ENCODE data around the gene IFT88. TPM values are rescaled to one million over a fixed set of nuclear protein-coding genes. Genes with fewer than 3 reads are reported as not detected.
A peak's percentile ranks its signal among the peaks of the same experiment; 100 is the strongest.

IFT88 gene
- polyA plus RNA-seq, 1 experiment = 3.8 TPM

GRCh38 chr13:20711301-20712044 lies 144.5 kb downstream of the IFT88 start:
- Histone ChIP-seq H3K36me3 (ENCODE audit: control insufficient read depth, insufficient read depth, low read length) (no peaks in the 10 kb centered on the region), H3K4me3 (ENCODE audit: low read depth, low read length) (no peak overlapping the region), H3K27me3 (ENCODE audit: control insufficient read depth, insufficient read depth, low read length) (no peaks in the 10 kb centered on the region)
- POLR2A ChIA-PET = no interaction called here
- no peak for TF ChIP-seq CTCF (IDR thresholded peaks at IDR 0.05; ENCODE audit: insufficient read depth, low read depth, low read length)
- no peak for DNase-seq (ENCODE audit: low read depth)
- CTCF ChIA-PET = interaction anchor here (0.9 to 4.6 kb wide), 9 partner anchors 10 to 218 kb away, joined by 3 to 26 read pairs (median 3); partner anchors contain the start of gene EEF1AKMT1

- DNase-seq (ENCODE audit: low read depth) = no peak
- H3K36me3 ChIP-seq (ENCODE audit: control insufficient read depth, insufficient read depth, low read length) = no peaks in the 10 kb centered on the region
- POLR2A ChIA-PET = no interaction called here
- TF ChIP-seq CTCF (IDR thresholded peaks at IDR 0.05; ENCODE audit: insufficient read depth, low read depth, low read length) = no peak
- CTCF ChIA-PET = interaction anchor here (1.3 to 3.6 kb wide), 4 partner anchors 10 to 212 kb away, joined by 3 to 23 read pairs (median 17); partner anchors contain the start of gene IL17D
- peaks cover 1% of the 10 kb centered on the region; the same call in 1 of the 2 replicates for H3K27me3 ChIP-seq (ENCODE audit: control insufficient read depth, insufficient read depth, low read length)
- no peak overlapping the region for H3K4me3 ChIP-seq (ENCODE audit: low read depth, low read length)
Observed at GRCh38 chr13:20713014-20713376, 146.0 kb downstream of the IFT88 start.

- CTCF ChIA-PET = interaction anchor here (0.9 to 3.6 kb wide), 6 partner anchors 9 to 219 kb away, joined by 3 to 23 read pairs (median 11); partner anchors contain the start of gene IL17D
Observed at GRCh38 chr13:20713751-20714150, 146.8 kb downstream of the IFT88 start.

GRCh38 chr13:20714161-20714560 lies 147.2 kb downstream of the IFT88 start:
- no peaks in the 10 kb centered on the region for H3K36me3 ChIP-seq (ENCODE audit: control insufficient read depth, insufficient read depth, low read length)
- no peak overlapping the region for H3K4me3 ChIP-seq (ENCODE audit: low read depth, low read length)
- no peak for TF ChIP-seq CTCF (IDR thresholded peaks at IDR 0.05; ENCODE audit: insufficient read depth, low read depth, low read length)
- peaks cover 1% of the 10 kb centered on the region; the same call in 1 of the 2 replicates for H3K27me3 ChIP-seq (ENCODE audit: control insufficient read depth, insufficient read depth, low read length)
- ChIA-PET POLR2A (no interaction called here), CTCF (interaction anchor here (0.9 to 3.6 kb wide), 9 partner anchors 9 to 219 kb away, joined by 3 to 23 read pairs (median 8); partner anchors contain the start of gene IL17D)
- no peak for DNase-seq (ENCODE audit: low read depth)

More at GRCh38 chr13:20713751-20714150, 146.8 kb downstream of the IFT88 start:
- POLR2A ChIA-PET = no interaction called here
- H3K27me3 ChIP-seq (ENCODE audit: control insufficient read depth, insufficient read depth, low read length) = peaks cover 1% of the 10 kb centered on the region; the same call in 1 of the 2 replicates
- DNase-seq (ENCODE audit: low read depth) = peak; percentile 18
- no peaks in the 10 kb centered on the region for H3K36me3 ChIP-seq (ENCODE audit: control insufficient read depth, insufficient read depth, low read length)
- no peak for TF ChIP-seq CTCF (IDR thresholded peaks at IDR 0.05; ENCODE audit: insufficient read depth, low read depth, low read length)
- H3K4me3 ChIP-seq (ENCODE audit: low read depth, low read length) = no peak overlapping the region

- POLR2A ChIA-PET = no interaction called here
Observed at GRCh38 chr13:20714563-20715329, 147.8 kb downstream of the IFT88 start.

More at GRCh38 chr13:20714563-20715329, 147.8 kb downstream of the IFT88 start:
- no peak overlapping the region for H3K4me3 ChIP-seq (ENCODE audit: low read depth, low read length)
- CTCF ChIA-PET = interaction anchor here (0.7 to 3.6 kb wide), 8 partner anchors 8 to 582 kb away, joined by 3 to 23 read pairs (median 7); partner anchors contain the start of gene IL17D
- peaks cover 1% of the 10 kb centered on the region; the same call in 1 of the 2 replicates for H3K27me3 ChIP-seq (ENCODE audit: control insufficient read depth, insufficient read depth, low read length)
- no peak for DNase-seq (ENCODE audit: low read depth)
- H3K36me3 ChIP-seq (ENCODE audit: control insufficient read depth, insufficient read depth, low read length) = no peaks in the 10 kb centered on the region
- no peak for TF ChIP-seq CTCF (IDR thresholded peaks at IDR 0.05; ENCODE audit: insufficient read depth, low read depth, low read length)
